Stimulated activated naive CD8-positive, alpha-beta T cell treated with anti-CD3 and anti-CD28 coated beads, Interleukin-15, Interleukin-2, amounts not matched to agents 100 ng/mL and 50 ng/mL, for 24 hours (primary cell): ENCODE measurements around the gene ACOX2.
A peak's percentile ranks its signal among the peaks of the same experiment; 100 is the strongest.

Experiments
- H3K27ac Mint-ChIP-seq: one replicate; pipeline ENCODE4 v1.8.0; 2021; ENCODE audit warnings: mild to moderate bottlenecking, mixed read lengths
- H3K27me3 Mint-ChIP-seq: one replicate; pipeline ENCODE4 v1.8.0; 2021; ENCODE audit warnings: mixed read lengths
- H3K36me3 Mint-ChIP-seq: one replicate; pipeline ENCODE4 v1.8.0; 2021; ENCODE audit warnings: low read depth, mixed read lengths
- H3K4me1 Mint-ChIP-seq: one replicate; pipeline ENCODE4 v1.8.0; 2021; ENCODE audit warnings: low read depth, mixed read lengths
- H3K4me3 Mint-ChIP-seq: one replicate; pipeline ENCODE4 v1.8.0; 2021; ENCODE audit warnings: mild to moderate bottlenecking, mixed read lengths
- H3K9me3 Mint-ChIP-seq: one replicate; pipeline ENCODE4 v1.8.0; 2021; ENCODE audit warnings: mixed read lengths

The ACOX2 gene

DNA sequence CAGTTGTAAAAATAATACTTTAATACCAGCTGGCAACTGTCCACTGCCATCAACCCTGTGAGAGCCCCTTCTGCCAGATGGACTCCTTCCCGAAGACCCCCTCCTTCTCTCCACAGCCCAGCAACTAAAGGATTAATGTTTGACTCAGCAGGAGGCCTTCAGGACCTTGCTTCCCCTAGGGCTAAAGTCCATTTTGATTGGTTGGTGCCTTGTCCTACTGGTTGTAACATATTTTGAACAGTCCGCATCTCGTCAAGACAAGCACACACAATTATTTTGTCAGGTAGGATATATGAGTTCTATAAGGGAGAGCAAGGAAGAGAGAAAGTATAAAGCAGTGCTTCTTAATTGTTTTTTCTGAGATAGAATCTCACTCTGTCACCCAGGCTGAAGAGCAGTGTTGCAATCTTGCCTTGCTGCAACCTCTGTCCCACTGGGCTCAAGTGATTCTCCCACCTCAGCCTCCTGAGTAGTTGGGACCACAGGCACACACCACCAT, 18.6 kb downstream of the ACOX2 start:
- Mint-ChIP-seq H3K36me3 (no peaks in the 10 kb centered on the region), H3K9me3 (no peaks in the 10 kb centered on the region), H3K27ac (no peak overlapping the region), H3K27me3 (no peaks in the 10 kb centered on the region), H3K4me1 (no peaks in the 10 kb centered on the region), H3K4me3 (no peak overlapping the region)

DNA sequence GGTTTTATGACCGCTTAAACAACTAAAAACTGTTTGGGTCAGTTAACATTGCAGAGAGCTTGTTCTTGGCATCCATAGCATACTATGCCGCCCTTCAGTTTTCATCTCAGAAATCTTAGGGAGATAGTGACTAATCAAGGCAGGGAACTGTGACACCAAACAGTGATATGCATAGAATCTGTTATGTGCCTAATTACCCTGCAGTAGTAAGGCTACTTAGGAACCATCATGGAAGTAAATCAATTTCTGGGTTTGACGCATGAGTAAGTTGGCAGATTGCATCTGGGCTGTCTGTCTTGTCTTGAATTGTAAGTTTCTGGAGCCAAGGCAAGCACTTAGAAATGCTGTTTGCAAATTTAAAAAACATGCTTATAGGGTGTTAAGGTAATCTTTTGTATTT, 22.6 kb downstream of the ACOX2 start:
- no peaks in the 10 kb centered on the region for H3K36me3 Mint-ChIP-seq
- no peaks in the 10 kb centered on the region for H3K9me3 Mint-ChIP-seq
- H3K27ac Mint-ChIP-seq = no peak overlapping the region
- H3K27me3 Mint-ChIP-seq = no peaks in the 10 kb centered on the region
- H3K4me3 Mint-ChIP-seq = no peak overlapping the region
- no peaks in the 10 kb centered on the region for H3K4me1 Mint-ChIP-seq

DNA sequence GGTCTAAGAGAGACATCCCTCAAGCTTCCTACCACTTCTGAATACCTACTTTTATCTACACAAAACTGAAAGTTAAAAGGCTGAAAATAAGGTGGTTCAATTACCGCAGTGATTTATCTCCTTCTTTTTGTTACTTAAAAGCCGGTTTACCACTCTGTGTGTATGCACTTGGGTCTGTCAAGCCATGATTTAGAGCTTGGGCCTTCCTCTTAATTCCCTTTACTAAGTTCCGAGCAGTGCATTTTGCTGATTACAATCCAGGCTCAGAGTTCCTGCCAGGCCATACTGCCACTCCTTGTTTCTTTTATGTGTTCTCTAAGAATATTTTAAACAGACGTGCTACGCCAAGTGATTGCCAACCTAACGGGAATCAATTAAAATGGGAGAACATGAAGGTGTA, 28.6 kb downstream of the ACOX2 start:
- Mint-ChIP-seq H3K27me3 (no peaks in the 10 kb centered on the region), H3K27ac (no peak overlapping the region), H3K9me3 (no peaks in the 10 kb centered on the region), H3K4me1 (no peaks in the 10 kb centered on the region), H3K36me3 (peaks cover 5% of the 10 kb centered on the region), H3K4me3 (no peak overlapping the region)

DNA sequence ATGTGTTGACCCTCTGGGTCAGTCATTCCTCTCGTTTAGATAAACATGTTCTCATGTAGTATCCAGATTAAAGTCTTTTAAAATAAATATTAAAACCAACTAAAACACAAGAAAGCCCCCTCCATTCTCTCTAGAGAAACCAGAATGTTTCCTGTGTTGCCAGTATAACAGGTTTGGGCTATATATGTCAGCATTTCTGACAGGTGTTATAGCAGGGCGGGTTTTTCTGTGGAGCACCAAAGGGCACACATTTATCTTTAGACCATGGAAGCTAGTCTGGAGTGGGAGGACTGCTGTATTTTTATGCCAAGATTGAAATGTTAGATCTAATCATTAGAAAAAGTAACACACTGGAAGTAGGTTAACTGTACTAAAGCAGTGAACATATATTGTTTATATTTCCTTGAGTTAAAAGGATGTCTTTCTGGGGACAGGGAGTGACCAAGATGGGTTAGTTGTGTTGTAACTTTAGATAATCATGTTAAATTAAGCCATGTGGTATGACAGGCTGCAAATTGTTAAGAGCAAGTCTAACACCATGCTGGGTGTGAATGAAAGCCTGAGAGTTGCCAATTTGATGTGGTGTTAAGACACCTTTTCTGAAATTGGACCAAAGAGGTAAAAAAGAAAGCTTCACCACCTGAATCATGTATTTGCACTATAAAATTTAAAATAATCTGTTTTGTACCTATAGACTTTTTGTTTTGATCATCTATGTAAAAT, 29.5 kb downstream of the ACOX2 start:
- H3K27ac Mint-ChIP-seq = no peak overlapping the region
- peaks cover 5% of the 10 kb centered on the region for H3K36me3 Mint-ChIP-seq
- H3K4me3 Mint-ChIP-seq = no peak overlapping the region
- H3K9me3 Mint-ChIP-seq = no peaks in the 10 kb centered on the region
- H3K4me1 Mint-ChIP-seq = no peaks in the 10 kb centered on the region
- no peaks in the 10 kb centered on the region for H3K27me3 Mint-ChIP-seq

DNA sequence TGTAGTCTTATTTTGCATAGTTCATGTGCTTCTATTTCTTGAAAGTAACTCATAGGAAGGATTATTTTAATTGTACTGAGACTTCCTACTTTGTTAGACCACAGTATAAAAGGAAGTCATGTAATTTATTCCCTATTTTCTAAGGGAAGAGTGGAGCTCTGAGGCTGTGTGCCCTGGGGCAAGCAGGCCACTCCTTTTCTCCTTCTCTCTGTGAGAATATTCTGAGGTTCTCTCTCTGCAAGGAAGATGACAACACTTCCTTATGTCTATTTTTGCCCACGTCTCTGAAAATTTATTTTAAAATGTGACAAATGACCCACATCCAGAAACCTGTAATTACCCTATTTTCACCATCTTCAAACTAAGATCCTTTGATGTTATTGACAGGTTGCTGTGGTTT, 34.1 kb downstream of the ACOX2 start:
- no peaks in the 10 kb centered on the region for H3K9me3 Mint-ChIP-seq
- no peak overlapping the region for H3K4me3 Mint-ChIP-seq
- H3K27ac Mint-ChIP-seq = no peak overlapping the region
- H3K36me3 Mint-ChIP-seq = peaks cover 27% of the 10 kb centered on the region
- no peaks in the 10 kb centered on the region for H3K27me3 Mint-ChIP-seq
- H3K4me1 Mint-ChIP-seq = no peaks in the 10 kb centered on the region

DNA sequence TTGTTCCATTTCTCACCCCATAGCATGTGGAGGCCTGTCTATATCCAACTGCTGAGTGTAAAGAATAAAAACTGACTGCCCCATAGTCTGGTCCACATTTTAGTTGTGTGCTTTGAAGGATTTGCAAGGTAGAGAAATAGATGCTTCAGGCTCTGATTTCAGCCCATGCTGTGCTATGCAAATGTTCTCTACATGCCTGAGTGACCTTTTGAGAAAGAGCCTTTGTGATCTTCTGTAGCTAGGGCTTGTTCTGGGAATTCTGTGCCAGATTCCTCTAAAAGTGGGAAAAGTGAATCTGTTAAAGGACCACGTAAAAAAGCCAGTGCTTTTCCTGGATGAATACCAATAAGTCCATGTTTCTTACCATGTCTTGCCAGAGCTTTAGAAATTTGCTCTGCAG, 39.9 kb downstream of the ACOX2 start:
- Mint-ChIP-seq H3K4me1 (peaks cover 49% of the 10 kb centered on the region), H3K9me3 (no peaks in the 10 kb centered on the region), H3K27ac (no peak overlapping the region), H3K36me3 (peaks cover 22% of the 10 kb centered on the region), H3K4me3 (no peak overlapping the region), H3K27me3 (peaks cover 3% of the 10 kb centered on the region)

DNA sequence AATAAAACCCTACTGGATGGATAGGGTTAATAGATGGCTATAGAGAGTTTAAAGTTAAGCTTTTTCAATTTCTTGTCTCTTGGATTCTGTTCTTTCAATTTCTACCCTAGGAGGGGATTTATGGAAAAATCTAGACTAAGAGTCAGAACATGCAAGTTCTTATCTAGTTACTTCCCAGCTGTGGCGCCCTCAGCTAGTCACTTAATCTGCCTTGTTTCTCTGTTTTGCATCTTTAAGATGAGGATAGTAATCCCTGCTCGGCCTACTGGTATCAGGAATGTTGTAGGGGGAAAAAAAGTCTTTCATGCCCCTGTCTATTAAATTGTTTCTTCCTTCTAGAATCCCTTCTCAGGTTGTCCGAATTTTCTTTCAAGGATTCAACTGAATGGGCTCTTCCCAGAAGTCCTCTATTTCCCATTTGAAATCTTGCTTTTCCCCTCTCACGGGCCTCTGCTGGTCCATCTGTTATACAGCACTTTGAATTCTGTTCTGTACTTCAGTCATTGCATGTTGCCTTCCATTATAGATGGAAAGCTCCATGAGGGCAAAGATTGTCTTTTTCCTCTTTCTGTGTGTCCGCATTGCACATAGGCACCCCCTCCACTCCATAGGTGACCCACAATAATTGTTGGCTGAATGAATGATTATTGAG, 40.7 kb downstream of the ACOX2 start:
- Mint-ChIP-seq H3K36me3 (peaks cover 16% of the 10 kb centered on the region), H3K27ac (no peak overlapping the region), H3K4me3 (no peak overlapping the region), H3K9me3 (no peaks in the 10 kb centered on the region), H3K27me3 (peaks cover 5% of the 10 kb centered on the region), H3K4me1 (peaks cover 52% of the 10 kb centered on the region)

DNA sequence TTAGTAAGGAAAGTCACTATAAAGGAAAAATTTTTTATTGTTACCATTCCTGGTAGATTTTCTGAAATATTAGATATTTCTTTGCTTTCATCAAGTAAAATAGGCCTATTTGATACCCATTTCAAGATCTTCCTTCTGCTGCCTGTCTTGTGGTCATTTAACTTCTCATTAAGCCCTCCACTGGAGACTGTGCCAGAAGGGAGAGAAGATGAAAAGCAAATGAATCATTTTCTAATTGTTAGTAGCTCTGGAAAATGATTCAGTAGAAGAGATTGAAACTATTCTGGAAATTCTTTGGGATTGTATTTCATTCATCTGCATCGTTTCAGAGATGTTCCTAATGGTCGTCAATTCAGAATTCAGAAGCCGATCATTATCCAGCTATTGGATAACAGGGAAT, 41.9 kb downstream of the ACOX2 start:
- H3K4me1 Mint-ChIP-seq = peaks cover 53% of the 10 kb centered on the region
- H3K36me3 Mint-ChIP-seq = peaks cover 7% of the 10 kb centered on the region
- peaks cover 7% of the 10 kb centered on the region for H3K27me3 Mint-ChIP-seq
- no peak overlapping the region for H3K4me3 Mint-ChIP-seq
- no peak overlapping the region for H3K27ac Mint-ChIP-seq
- H3K9me3 Mint-ChIP-seq = no peaks in the 10 kb centered on the region

DNA sequence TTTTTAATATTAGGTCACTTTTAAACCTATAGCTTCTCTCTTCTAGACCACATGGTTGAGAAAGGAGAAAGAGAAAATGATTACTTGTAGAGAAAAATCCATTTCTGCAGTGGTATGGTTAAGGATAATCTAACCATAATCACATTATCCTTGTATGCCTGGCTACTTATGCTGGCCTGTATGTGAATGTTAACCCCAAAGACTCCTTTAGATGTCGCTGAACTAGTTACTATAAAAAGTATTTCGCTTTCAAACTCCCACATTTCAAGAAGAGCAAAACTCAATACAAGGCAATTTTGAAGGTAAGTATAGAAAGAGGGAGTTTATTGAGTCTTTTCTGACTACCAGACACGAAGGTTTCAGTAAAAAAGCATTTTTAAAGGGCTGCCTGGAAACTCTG, 42.9 kb downstream of the ACOX2 start:
- Mint-ChIP-seq H3K9me3 (no peaks in the 10 kb centered on the region), H3K4me3 (peak overlapping the region; percentile 49), H3K27ac (no peak overlapping the region), H3K27me3 (peaks cover 7% of the 10 kb centered on the region), H3K4me1 (peaks cover 53% of the 10 kb centered on the region), H3K36me3 (peaks cover 1% of the 10 kb centered on the region)

DNA sequence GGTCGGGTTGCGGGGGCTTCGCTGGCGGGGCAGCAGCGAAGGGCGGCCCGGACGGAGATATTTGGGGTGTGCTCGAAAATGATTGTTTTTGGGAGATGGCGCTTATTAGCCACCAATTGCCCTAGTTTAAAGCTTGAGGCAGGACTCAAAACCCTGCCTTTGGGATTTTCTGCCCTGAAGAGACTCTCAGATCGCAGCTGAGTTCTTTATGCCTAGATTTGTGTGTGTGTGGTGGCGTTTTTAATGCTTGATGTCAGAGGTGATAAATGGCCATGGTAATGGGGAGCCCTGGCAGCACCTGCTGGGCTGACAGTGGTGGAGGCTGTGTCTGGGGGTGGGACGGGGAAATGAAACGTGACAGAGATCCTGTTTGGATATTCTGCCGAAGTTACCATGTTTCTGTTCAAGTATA, 44.5 kb downstream of the ACOX2 start:
- Mint-ChIP-seq H3K27me3 (peaks cover 20% of the 10 kb centered on the region), H3K4me1 (peaks cover 52% of the 10 kb centered on the region), H3K9me3 (no peaks in the 10 kb centered on the region), H3K4me3 (peak overlapping the region; percentile 91), H3K36me3 (no peaks in the 10 kb centered on the region), H3K27ac (peak overlapping the region; percentile 86)

DNA sequence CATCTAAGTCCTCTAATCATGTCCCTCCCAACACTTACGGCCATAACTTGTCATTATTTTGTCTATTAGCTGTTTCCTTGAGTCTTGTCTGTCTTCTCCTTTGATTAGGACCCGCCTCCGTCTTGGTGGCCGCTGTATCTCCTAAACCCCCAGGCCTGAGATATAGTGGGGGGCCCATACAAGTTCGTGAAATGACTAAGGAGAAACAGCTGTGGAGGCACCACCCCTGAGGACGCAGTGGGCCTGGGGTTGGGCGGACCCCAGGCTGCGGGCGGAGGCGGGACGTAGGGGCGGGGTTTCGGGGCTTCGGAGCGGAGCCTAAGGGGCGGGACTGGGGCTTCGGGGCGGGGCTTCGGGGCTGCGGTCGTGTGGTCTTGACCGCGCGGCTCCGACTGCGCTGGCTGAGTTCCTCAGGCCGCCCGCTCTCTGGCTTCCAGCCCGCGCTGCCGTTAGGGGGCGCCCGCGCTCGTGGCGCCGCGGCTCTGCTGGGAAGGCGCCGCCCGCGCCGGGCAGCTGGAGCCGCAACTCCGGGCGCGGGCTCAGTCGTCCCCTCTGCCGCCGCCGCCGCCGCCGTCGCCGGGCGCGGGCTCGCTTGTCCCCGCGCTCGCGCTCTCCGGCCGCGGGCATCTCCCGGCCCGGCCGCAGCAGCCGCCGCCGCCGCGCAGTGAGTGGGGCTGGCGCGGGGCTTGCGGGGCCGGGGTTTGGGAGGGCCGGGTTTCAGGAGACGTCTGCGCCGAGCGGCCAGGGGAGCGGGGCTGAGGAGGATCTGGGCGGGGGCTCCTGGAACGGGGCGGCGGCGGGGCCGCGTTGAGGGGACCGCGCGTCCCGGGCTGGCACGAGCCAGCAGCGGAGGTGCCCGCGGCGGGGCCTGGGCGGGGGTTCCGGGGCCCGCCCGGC, 45.2 kb downstream of the ACOX2 start, which contains the start of gene KCTD6:
TSS of gene KCTD6 (plus strand) at position 591 of the 897 bp plus-strand sequence. CDS start 6,660 bp downstream, outside the sequence.
- H3K9me3 Mint-ChIP-seq = no peaks in the 10 kb centered on the region
- H3K36me3 Mint-ChIP-seq = no peaks in the 10 kb centered on the region
- peak within 1 kb of the TSS; percentile 91 for H3K4me3 Mint-ChIP-seq
- peaks cover 20% of the 10 kb centered on the region for H3K27me3 Mint-ChIP-seq
- peak within 1 kb of the TSS; percentile 86 for H3K27ac Mint-ChIP-seq
- H3K4me1 Mint-ChIP-seq = peaks cover 51% of the 10 kb centered on the region

DNA sequence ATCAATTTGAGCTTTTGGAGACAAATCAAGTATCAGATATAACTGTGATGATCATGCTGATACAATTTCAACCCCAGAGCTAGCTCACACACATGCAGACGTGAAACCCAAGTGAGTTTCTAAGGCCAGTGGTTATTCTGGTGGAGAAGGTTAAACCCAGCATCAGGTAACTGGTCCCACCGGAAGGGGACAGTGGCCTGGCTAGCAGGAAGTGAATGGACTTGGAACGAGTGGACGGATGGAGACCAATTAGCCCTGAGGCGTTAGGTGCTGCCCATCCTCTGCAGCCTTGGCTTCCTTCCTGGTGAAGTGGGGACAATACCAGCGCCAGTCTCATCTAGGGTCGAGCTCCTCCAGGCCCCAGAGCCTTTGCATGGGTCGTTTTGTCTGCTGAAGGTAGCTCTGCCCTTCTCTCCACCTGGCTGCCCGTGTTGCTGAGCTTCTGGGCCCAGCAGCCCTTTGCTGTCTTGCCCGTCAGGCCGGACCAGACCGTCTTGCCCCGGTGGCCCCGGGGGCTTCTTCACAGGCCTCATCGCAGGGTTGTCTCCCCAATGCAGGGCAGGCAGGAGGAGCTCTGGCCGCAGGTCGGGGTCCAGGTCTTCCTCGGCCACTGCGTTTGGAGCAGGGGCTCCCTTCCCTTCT, 46.0 kb downstream of the ACOX2 start:
- Mint-ChIP-seq H3K27me3 (peaks cover 20% of the 10 kb centered on the region), H3K4me1 (peaks cover 44% of the 10 kb centered on the region), H3K9me3 (no peaks in the 10 kb centered on the region), H3K36me3 (no peaks in the 10 kb centered on the region), H3K4me3 (peak overlapping the region; percentile 63), H3K27ac (peak overlapping the region; percentile 18)

DNA sequence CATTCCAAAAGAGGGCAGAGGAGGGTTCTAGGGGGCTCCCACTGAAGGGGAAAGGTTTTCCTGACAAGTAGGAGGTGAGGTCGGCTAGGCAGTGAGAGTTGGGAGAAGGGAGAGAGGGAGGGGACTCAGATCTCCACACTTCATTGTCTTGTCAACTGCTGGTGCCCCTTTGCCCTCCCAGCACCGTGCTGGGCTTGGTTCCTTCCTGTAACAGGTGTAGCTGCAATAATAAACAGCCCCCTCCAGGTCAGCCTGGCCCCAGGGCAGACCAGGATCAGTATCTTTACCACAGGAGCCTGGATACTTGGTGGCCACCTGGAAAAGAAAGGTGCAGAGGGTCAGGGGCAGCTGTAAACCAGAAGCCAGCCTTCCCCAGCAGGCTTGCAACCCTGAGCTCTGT, 48.0 kb downstream of the ACOX2 start:
- Mint-ChIP-seq H3K36me3 (no peaks in the 10 kb centered on the region), H3K9me3 (no peaks in the 10 kb centered on the region), H3K27ac (no peak overlapping the region), H3K4me3 (no peak overlapping the region), H3K27me3 (peaks cover 25% of the 10 kb centered on the region), H3K4me1 (peaks cover 24% of the 10 kb centered on the region)

DNA sequence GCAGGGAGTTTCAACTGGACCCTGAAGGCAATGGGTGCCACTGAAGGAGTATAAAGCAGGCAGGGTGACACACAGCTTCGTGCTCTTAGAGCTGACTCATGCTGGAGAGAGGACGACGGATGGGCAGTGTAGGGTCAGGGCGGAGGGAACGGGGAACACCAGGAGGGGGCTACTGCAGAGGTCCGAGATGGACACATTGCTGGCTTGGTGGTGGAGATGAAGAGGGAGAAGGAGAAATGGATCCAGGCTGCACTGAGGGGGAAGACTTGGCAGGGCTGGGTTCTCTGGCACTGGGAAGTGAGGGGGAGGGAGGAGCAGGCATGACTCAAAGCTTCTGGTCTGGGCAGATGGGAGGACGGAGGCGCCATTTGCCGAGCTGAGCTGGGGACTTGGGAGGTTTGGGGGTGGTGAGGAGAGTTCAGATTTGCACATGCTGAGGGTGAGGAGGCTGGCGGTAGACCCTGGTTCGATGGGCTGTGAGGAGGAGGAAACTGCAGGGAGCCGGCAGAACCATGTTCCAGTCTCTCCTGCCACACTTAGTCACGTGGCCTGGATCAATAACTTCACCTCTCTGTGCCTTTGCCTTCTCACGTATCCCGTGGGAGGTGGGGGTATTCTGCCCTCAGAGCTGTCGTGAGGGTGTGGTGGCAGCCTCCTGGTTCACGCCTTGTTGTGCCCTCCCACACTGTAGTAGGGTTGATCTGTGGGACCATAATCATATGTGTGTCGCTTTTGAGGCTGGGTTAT, 49.7 kb downstream of the ACOX2 start:
- peaks cover 22% of the 10 kb centered on the region for H3K27me3 Mint-ChIP-seq
- no peak overlapping the region for H3K27ac Mint-ChIP-seq
- no peaks in the 10 kb centered on the region for H3K36me3 Mint-ChIP-seq
- H3K4me3 Mint-ChIP-seq = no peak overlapping the region
- peaks cover 13% of the 10 kb centered on the region for H3K4me1 Mint-ChIP-seq
- H3K9me3 Mint-ChIP-seq = no peaks in the 10 kb centered on the region
